Activated naive CD8-positive, alpha-beta T cell treated with anti-CD3 and anti-CD28 coated beads, Interleukin-2, amount 10 ng/mL, durations not matched to agents 7 days and 5 days (primary cell): ENCODE results near the gene MROH9. TPM values are rescaled to one million over a fixed set of nuclear protein-coding genes. Genes with fewer than 3 reads are reported as not detected.

Source experiments
- ATAC-seq: fragments of 150-1000 bp; cut with Tn5 transposase; one replicate; pipeline ENCODE4 v1.10.0; 2021; ENCODE audit warnings: low read depth, moderate library complexity
- POLR2A ChIA-PET: fragments of 350-600 bp; sonication (Branson Sonifier 250); formaldehyde crosslinking; loops from one replicate; lab custom pipeline; 2021; ENCODE audit warnings: antibody characterized with exemption; lab: Charles Lee
- DNase-seq: peaks from one replicate; pipeline ENCODE4 v3.0.0; 2021
- H3K27ac Mint-ChIP-seq: one replicate; pipeline ENCODE4 v1.8.0; 2022; ENCODE audit warnings: mild to moderate bottlenecking, mixed read lengths
- H3K27me3 Mint-ChIP-seq: one replicate; pipeline ENCODE4 v1.8.0; 2022; ENCODE audit warnings: mild to moderate bottlenecking, moderate library complexity, mixed read lengths
- H3K36me3 Mint-ChIP-seq: one replicate; pipeline ENCODE4 v1.8.0; 2021; ENCODE audit warnings: mild to moderate bottlenecking, mixed read lengths
- H3K4me1 Mint-ChIP-seq: one replicate; pipeline ENCODE4 v1.8.0; 2021; ENCODE audit warnings: mixed read lengths
- H3K4me3 Mint-ChIP-seq: one replicate; pipeline ENCODE4 v1.8.0; 2022; ENCODE audit warnings: mild to moderate bottlenecking, moderate library complexity, mixed read lengths
- H3K9me3 Mint-ChIP-seq: one replicate; pipeline ENCODE4 v1.8.0; 2021; ENCODE audit warnings: mixed read lengths
- total RNA-seq, 2 experiments: library from RNA; stranded (reverse); gene quantifications; one replicate each; pipeline ENCODE4 v1.2.3, GENCODE V29; 2021

Gene MROH9
- total RNA-seq, 2 experiments from 2014 or later: not detected

DNA sequence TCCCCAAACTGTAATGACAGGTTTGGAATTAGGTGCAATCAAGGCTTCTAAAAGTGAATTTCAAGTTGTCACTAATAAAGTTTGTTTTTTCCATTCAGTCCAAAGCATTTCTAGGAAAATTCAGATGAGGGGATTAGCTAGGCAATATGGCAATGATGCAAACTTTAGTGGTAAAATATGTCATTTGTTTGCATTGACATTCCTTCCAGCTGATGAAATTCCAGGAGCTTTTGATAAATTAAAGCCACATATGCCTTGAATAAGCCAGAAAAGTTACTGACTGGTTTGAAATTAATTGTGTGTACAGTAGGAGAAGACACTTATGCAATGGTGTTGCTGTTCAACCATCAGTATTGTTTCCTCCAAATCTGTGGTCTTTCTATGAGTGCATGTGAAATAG lies 57.8 kb downstream of the MROH9 start:
- H3K4me3 Mint-ChIP-seq: no peak overlapping the region
- H3K4me1 Mint-ChIP-seq: no peaks in the 10 kb centered on the region
- no peak for ATAC-seq
- H3K27me3 Mint-ChIP-seq: no peaks in the 10 kb centered on the region
- no peaks in the 10 kb centered on the region for H3K36me3 Mint-ChIP-seq
- no peak for DNase-seq
- no peaks in the 10 kb centered on the region for H3K9me3 Mint-ChIP-seq
- POLR2A ChIA-PET: no interaction called here
- H3K27ac Mint-ChIP-seq: no peak overlapping the region

GRCh38 chr1:170993717-170994116 lies 58.4 kb downstream of the MROH9 start:
- Mint-ChIP-seq H3K27ac (no peak overlapping the region), H3K4me1 (no peaks in the 10 kb centered on the region), H3K9me3 (no peaks in the 10 kb centered on the region), H3K36me3 (no peaks in the 10 kb centered on the region), H3K27me3 (no peaks in the 10 kb centered on the region), H3K4me3 (no peak overlapping the region)
- ATAC-seq (no peak), DNase-seq (no peak)
- POLR2A ChIA-PET: no interaction called here

DNA sequence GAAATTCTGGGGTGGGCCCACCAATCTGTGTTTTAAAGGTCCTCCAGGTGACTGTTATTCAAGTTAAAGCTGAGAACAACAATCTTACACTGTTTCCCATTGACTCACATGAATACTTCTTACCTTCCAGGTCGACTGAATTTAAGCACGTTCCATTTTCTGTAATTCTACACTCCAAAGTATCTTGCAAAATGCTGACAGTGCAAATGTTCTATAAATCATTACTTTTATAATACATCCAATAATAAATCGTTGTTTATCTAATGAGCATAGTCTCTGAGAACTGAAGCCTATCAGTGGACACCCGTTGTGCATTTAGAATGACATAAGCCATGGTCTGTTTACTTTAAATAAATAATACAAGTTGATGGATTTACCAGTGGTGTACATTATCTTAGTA lies 79.5 kb downstream of the MROH9 start:
- POLR2A ChIA-PET: no interaction called here
- H3K36me3 Mint-ChIP-seq: peaks cover 1% of the 10 kb centered on the region
- peaks cover 1% of the 10 kb centered on the region for H3K9me3 Mint-ChIP-seq
- ATAC-seq (no peak), DNase-seq (no peak)
- H3K4me3 Mint-ChIP-seq: no peak overlapping the region
- H3K4me1 Mint-ChIP-seq: no peaks in the 10 kb centered on the region
- H3K27me3 Mint-ChIP-seq: peaks cover 2% of the 10 kb centered on the region
- no peak overlapping the region for H3K27ac Mint-ChIP-seq

DNA sequence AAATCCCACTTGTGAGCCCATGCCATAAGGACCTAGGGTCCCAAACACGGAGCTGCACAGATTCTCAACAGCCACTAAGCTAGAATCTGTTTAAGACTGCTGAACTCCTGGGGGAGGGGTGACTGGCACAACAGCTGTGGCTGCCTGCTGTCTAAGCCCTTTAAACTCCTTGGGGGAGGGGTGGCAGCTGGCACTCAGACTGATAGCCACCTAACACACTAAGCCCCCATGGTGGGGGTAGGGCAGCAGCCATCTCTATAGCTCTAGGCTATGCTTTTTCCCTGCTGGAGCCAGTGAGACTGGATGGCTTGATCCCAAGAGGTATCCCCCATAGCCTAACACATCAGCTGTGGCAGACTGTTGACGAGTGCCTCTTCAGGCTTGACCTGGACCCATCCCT lies 82.1 kb downstream of the MROH9 start:
- ATAC-seq (no peak), DNase-seq (no peak)
- POLR2A ChIA-PET: no interaction called here
- Mint-ChIP-seq H3K4me1 (no peaks in the 10 kb centered on the region), H3K36me3 (peaks cover 1% of the 10 kb centered on the region), H3K27ac (no peak overlapping the region), H3K4me3 (no peak overlapping the region), H3K9me3 (peaks cover 1% of the 10 kb centered on the region), H3K27me3 (no peaks in the 10 kb centered on the region)

- Mint-ChIP-seq H3K36me3 (no peaks in the 10 kb centered on the region), H3K27ac (no peak overlapping the region), H3K9me3 (no peaks in the 10 kb centered on the region), H3K4me3 (no peak overlapping the region), H3K4me1 (no peaks in the 10 kb centered on the region), H3K27me3 (no peaks in the 10 kb centered on the region)
- POLR2A ChIA-PET: no interaction called here
- DNase-seq (no peak), ATAC-seq (no peak)
Observed at GRCh38 chr1:171019971-171020370, 84.6 kb downstream of the MROH9 start.

DNA sequence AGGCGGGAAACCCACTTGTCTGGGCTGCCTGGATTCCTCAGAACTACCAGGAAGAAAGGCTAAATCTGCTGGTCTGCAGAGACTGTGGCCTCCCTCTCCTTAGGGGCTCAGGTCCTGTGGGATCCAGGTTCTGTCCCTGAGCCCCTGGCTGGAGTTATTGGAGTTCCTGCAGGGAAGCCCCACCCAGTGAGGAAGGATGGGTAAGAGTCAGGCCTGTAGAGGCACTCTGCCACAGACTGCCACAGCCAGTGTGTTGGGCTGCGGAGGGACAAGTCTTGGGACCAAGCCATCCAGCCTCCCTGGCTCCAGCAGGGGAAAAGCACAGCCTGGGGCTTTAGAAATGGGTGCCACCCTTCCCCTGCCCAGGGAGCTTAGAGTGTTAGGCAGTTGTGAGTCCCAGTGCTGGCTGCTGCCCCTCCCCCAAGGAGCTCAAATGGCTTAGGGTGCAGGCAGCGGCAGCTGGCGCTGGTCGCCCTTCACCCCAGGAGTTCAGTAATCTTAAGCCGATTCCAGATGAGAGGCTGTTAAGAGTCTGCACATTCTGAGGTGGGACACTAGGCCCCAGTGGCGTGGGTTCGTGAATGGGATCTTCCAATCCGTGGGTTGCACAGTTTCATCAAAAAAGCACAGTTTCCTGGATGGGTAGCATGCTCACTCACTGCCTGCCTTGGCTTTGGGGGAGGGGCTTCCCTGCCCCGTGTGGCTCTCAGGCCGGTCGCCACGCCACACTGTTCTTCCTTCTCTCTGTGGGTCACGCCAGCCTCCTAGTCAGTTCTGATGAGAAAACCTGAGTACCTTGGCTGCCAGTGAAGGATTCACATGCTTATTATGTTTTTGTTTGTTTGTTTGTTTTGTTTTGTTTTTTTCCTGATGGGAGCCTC lies 97.7 kb downstream of the MROH9 start:
- Mint-ChIP-seq H3K36me3 (no peaks in the 10 kb centered on the region), H3K27ac (no peak overlapping the region), H3K9me3 (peaks cover 5% of the 10 kb centered on the region), H3K4me1 (no peaks in the 10 kb centered on the region), H3K27me3 (no peaks in the 10 kb centered on the region), H3K4me3 (no peak overlapping the region)
- ATAC-seq (no peak), DNase-seq (no peak)
- POLR2A ChIA-PET: no interaction called here

DNA sequence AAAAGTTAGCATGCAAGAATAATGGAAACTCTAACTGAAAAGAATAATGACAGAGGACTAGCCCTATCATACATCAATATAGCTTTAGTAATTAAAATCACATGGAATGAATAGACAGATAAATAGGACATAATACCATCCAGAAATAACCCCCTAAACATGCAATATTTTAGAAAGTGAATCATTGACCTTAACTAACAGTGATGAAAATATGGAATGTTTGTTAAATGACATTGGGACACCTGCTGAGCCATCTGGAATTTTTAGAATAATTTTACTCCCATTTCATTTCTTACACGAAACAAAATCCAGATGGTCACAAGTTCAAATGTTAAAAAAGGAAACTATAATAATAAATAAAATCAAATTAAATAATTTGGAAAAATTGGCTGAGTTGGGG lies 102.3 kb downstream of the MROH9 start:
- ATAC-seq (no peak), DNase-seq (no peak)
- Mint-ChIP-seq H3K27ac (no peak overlapping the region), H3K36me3 (no peaks in the 10 kb centered on the region), H3K4me1 (no peaks in the 10 kb centered on the region), H3K9me3 (no peaks in the 10 kb centered on the region), H3K27me3 (no peaks in the 10 kb centered on the region), H3K4me3 (no peak overlapping the region)
- POLR2A ChIA-PET: no interaction called here

- Mint-ChIP-seq H3K4me1 (no peaks in the 10 kb centered on the region), H3K27me3 (no peaks in the 10 kb centered on the region), H3K27ac (no peak overlapping the region), H3K36me3 (no peaks in the 10 kb centered on the region), H3K4me3 (no peak overlapping the region), H3K9me3 (no peaks in the 10 kb centered on the region)
- DNase-seq: no peak
- POLR2A ChIA-PET: no interaction called here
- ATAC-seq: no peak
Observed at GRCh38 chr1:171038284-171038683, 103.0 kb downstream of the MROH9 start.

GRCh38 chr1:171048014-171048413 lies 112.7 kb downstream of the MROH9 start:
- Mint-ChIP-seq H3K27ac (no peak overlapping the region), H3K27me3 (no peaks in the 10 kb centered on the region), H3K4me3 (no peak overlapping the region), H3K36me3 (peaks cover 2% of the 10 kb centered on the region), H3K4me1 (no peaks in the 10 kb centered on the region), H3K9me3 (peaks cover 14% of the 10 kb centered on the region)
- DNase-seq: no peak
- no peak for ATAC-seq
- POLR2A ChIA-PET: no interaction called here

DNA sequence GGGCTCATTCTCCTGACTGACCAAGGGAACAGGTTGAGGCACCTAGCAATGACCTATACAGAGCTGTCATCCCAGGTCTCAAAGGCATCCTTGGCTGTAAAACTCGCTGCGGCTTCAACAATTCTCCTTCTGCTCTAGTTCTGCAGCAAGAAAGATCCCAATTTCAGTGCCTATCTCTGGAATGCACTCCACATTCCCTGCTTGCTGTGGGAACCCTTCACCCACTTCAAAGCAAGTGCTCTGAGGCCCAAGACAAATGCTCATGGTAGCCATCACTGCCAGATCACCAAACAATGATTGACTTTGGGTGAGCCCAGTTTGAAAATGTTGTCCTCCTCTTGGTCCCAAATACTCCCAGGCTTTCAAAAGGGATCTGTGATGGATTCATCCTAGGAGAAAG lies 117.6 kb downstream of the MROH9 start:
- peaks cover 5% of the 10 kb centered on the region for H3K9me3 Mint-ChIP-seq
- DNase-seq: no peak

DNA sequence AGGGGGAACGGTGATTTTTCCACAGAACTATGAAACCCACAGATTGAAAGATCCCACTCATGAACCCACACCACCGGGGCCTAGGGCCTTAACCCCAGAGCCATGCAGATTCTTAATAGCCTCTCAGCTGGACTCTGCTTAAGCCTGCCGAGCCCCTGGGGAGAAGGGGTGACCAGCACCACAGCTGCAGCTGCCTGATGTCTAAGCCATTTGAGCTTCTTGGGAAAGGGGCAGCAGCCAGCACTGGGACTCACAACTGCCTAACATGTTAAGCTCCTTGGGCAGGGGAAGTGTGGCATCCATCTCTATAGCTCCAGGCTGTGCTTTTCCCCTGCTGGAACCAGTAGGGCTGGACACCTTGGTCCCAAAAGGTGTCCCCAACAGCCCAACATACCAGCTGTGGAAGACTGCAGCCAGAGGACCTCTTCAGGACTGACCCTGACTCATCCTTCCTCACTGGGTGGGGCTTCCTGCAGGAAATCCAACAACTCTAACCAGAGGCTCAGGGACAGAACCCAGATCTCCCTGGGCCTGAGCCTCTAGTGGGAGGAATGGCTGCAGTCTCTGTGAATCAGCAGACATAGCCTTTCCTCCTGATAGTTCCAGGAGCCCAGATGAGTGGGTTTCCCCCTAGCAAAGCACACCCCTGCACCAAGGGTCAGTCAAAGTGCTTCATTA lies 120.8 kb downstream of the MROH9 start:
- ATAC-seq (no peak), DNase-seq (no peak)
- POLR2A ChIA-PET: no interaction called here
- H3K36me3 Mint-ChIP-seq: no peaks in the 10 kb centered on the region
- no peaks in the 10 kb centered on the region for H3K27me3 Mint-ChIP-seq
- no peak overlapping the region for H3K4me3 Mint-ChIP-seq
- peaks cover 1% of the 10 kb centered on the region for H3K9me3 Mint-ChIP-seq
- H3K27ac Mint-ChIP-seq: no peak overlapping the region
- no peaks in the 10 kb centered on the region for H3K4me1 Mint-ChIP-seq

More for the DNA sequence above, 117.6 kb downstream of the MROH9 start:
- Mint-ChIP-seq H3K27me3 (no peaks in the 10 kb centered on the region), H3K4me1 (no peaks in the 10 kb centered on the region), H3K36me3 (no peaks in the 10 kb centered on the region), H3K4me3 (no peak overlapping the region), H3K27ac (no peak overlapping the region)
- no peak for ATAC-seq
- POLR2A ChIA-PET: no interaction called here

DNA sequence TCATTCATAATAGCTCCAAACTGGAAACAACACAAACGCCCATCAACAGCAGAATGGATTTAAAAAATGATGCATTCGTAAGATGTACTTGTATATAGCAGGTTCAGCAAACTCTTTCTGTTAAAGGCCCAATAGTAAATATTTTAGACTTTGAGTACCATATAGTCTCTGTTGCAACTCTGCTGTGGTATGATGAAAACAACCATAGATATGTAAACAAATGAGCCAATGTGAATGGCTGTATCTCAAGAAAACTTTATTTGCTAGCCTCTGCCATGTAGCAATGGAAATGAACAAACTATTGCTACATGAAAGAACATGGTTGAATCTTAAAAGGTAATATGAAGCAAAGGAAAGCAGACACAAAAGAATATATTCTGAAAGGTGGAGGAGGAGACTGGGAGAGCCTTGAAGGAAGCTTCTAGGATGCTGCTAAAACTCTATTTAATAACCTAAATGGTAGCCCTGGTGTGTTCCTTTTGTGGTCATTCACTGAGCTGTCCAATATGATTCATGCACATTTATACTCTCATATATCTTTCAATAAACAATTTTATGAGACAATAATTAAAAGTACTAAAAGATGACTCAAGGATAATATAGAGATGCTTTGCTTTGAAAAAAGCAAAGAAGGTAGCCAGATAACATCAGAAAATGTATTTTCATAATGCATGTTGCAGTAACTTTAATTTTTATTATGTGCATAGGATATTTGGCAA lies 126.2 kb downstream of the MROH9 start:
- H3K4me1 Mint-ChIP-seq: no peaks in the 10 kb centered on the region
- DNase-seq (no peak), ATAC-seq (no peak)
- H3K4me3 Mint-ChIP-seq: no peak overlapping the region
- no peaks in the 10 kb centered on the region for H3K36me3 Mint-ChIP-seq
- H3K27me3 Mint-ChIP-seq: no peaks in the 10 kb centered on the region
- H3K9me3 Mint-ChIP-seq: no peaks in the 10 kb centered on the region
- POLR2A ChIA-PET: no interaction called here
- H3K27ac Mint-ChIP-seq: no peak overlapping the region

DNA sequence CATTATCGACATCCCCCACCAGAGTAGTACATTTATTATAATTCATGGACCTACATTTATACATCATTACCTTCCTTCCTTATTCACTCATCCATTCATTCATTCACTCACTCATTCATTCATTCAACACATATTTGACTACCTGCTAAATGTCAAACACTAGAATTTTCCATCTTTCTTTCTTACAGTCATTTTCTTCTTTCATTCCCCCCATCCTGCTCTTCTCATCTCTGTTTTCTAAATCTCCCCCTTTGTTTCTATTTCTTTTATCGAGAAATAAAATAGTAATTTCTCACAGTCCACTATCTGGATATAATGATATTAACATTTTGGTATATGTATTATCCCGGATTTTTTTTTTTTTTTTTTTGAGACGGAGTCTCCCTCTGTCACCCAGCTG lies 127.6 kb downstream of the MROH9 start:
- Mint-ChIP-seq H3K4me1 (no peaks in the 10 kb centered on the region), H3K9me3 (no peaks in the 10 kb centered on the region), H3K4me3 (no peak overlapping the region), H3K27me3 (no peaks in the 10 kb centered on the region), H3K27ac (no peak overlapping the region), H3K36me3 (no peaks in the 10 kb centered on the region)
- POLR2A ChIA-PET: no interaction called here
- ATAC-seq (no peak), DNase-seq (no peak)
